ENCODE measurements around the gene ATN1. TPM values are rescaled to one million over a fixed set of nuclear protein-coding genes. Genes with fewer than 3 reads are reported as not detected.
A peak's percentile ranks its signal among the peaks of the same experiment; 100 is the strongest.

ATN1 gene
- total and polyA plus RNA-seq, 9 of the 15 experiments (the other 6 are each of a cell fraction or from before 2014, with no cell fraction given), result 0.15 to 49.8 (median 2.7) TPM

DNA sequence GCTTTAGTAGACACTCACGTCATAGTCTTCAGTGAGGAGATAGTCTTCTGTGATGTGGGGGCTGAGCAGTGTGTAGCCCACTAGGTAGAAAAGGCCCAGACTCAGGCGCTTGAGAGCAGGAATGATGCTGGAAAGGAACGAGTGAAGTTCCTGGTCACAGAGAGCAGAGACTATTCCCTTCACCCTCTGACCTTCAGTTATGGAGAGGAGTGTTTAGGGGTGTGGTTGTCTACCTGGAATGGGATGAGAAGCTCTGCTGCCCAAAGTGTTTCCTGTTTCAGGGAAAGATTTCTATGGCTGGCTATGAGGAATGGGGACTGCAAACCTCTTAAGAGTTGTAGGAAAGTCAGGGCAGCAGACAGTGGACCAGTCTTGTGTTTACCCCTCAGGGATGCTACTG is 51.7 kb downstream of the ATN1 start:
- 79% methylated on average over 3 of the region's 3 CpGs for WGBS (ENCODE audit: insufficient coverage, low coverage, missing lambda C conversion rate)

DNA sequence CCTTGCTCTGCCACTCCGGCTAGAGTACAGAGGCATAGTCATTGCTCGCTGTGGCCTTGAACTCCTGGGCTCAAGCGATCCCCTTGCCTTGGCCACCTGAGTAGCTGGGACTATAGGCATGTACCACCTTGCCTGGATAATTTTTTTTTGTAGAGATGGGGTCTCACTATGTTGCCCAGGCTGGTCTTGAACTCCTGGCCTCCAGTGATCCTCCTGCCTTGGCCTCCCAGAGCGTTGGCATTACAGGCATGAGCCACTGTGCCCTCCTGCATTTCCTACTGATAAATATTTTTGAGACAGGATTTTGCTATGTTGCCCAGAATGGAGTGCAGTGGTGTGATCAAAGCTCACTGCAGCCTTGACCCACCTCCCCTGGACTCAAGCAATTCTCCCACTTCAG is 52.3 kb downstream of the ATN1 start:
- 89% methylated on average over 4 of the region's 4 CpGs for WGBS (ENCODE audit: insufficient coverage, low coverage, missing lambda C conversion rate)
- H3K4me2 ChIP-seq (ENCODE audit: insufficient read depth, low read length), result no peak overlapping the region
- no peak overlapping the region for H3K4me3 ChIP-seq
- ChIA-PET POLR2A (no interaction called here), CTCF (ENCODE audit: low intra/inter-chr PET ratio) (no interaction called here)
- no peak overlapping the region for H2AFZ ChIP-seq (ENCODE audit: low read depth, low read length)
- BruUV-seq (replicated peaks), result no TSS peak
- in situ Hi-C loops (cut with MboI), result no loop called here
- TF ChIP-seq ZNF121 (CRISPR knock-in tag; conservative IDR thresholded peaks at IDR 0.05) (peak; percentile 79), FUS (optimal IDR thresholded peaks at IDR 0.05; ENCODE audit: low read depth, low read length) (no peak)
- no peaks in the 10 kb centered on the region for H3K9me1 ChIP-seq (ENCODE audit: control insufficient read depth, insufficient read depth, low read length)
- H3K79me2 ChIP-seq (ENCODE audit: control insufficient read depth, insufficient read depth, low read length), result no peaks in the 10 kb centered on the region
- H3K9me3 ChIP-seq (replicated peaks; ENCODE audit: control insufficient read depth, insufficient read depth, low read depth, low read length), result no peaks in the 10 kb centered on the region
- FAIRE-seq (no peak), DNase-seq (ENCODE audit: extremely low read depth in 1 of 4, low spot score in 3 of 4) (no peak), ATAC-seq (no peak)
- no peaks in the 10 kb centered on the region for H4K20me1 ChIP-seq (replicated peaks; ENCODE audit: control insufficient read depth, insufficient read depth, low read length)
- peaks cover 83% of the 10 kb centered on the region for H3K36me3 ChIP-seq (ENCODE audit: control insufficient read depth, insufficient read depth, low read length)
- H3K27me3 ChIP-seq (ENCODE audit: control insufficient read depth in 2 of 2, insufficient read depth in 2 of 2, low read length in 2 of 2), result no peaks in the 10 kb centered on the region
- intact Hi-C loops (cut with micrococcal nuclease), result no loop called here
- no peak overlapping the region for H3K27ac ChIP-seq (ENCODE audit: extremely low read depth, low read depth, low read length)
- peaks cover 0 to 4% of the 10 kb centered on the region in 2 experiments; a peak in 1 of 5 replicates for H3K4me1 ChIP-seq (replicated peaks in 1 of 2; ENCODE audit: control insufficient read depth in 2 of 2, insufficient read depth in 2 of 2, low read length in 2 of 2)
- H3K9ac ChIP-seq (ENCODE audit: insufficient read depth in 1 of 2, low read depth in 2 of 2, low read length in 2 of 2), result no peak overlapping the region

More for the DNA sequence above, 51.7 kb downstream of the ATN1 start:
- peaks cover 1% of the 10 kb centered on the region; the same call in 1 of the 3 replicates for H3K79me2 ChIP-seq (ENCODE audit: control insufficient read depth, insufficient read depth, low read length)
- H3K27ac ChIP-seq (ENCODE audit: extremely low read depth, low read depth, low read length), result no peak overlapping the region; the same call in 2 of the 3 replicates
- TF ChIP-seq SMARCA4 (IDR thresholded peaks at IDR 0.05), result no peak
- 0 out of 2 replicates have a peak, but pooled peaks have one; percentile 5 for TF ChIP-seq POLR2G (IDR thresholded peaks at IDR 0.05; ENCODE audit: low read depth, low read length)
- TF ChIP-seq, protein P1, sequence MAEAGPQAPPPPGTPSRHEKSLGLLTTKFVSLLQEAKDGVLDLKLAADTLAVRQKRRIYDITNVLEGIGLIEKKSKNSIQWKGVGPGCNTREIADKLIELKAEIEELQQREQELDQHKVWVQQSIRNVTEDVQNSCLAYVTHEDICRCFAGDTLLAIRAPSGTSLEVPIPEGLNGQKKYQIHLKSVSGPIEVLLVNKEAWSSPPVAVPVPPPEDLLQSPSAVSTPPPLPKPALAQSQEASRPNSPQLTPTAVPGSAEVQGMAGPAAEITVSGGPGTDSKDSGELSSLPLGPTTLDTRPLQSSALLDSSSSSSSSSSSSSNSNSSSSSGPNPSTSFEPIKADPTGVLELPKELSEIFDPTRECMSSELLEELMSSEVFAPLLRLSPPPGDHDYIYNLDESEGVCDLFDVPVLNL (CRISPR knock-in tag; IDR thresholded peaks at IDR 0.05; ENCODE audit: low read depth), result no peak
- no peak for TF ChIP-seq ZNF282 (CRISPR knock-in tag; IDR thresholded peaks at IDR 0.05)
- no peaks in the 10 kb centered on the region for H3K9me1 ChIP-seq (ENCODE audit: control insufficient read depth, insufficient read depth, low read length)
- ATAC-seq, result no peak
- intact Hi-C loops (cut with micrococcal nuclease), result no loop called here
- in situ Hi-C loops (cut with MboI), result no loop called here
- POLR2A ChIA-PET, result interaction anchor here (1.4 kb wide), 1 partner anchor 19 kb away, joined by 4 read pairs; no protein-coding TSS in a partner anchor
- no peaks in the 10 kb centered on the region for H4K20me1 ChIP-seq (replicated peaks; ENCODE audit: control insufficient read depth, insufficient read depth, low read length)
- H3K4me2 ChIP-seq (ENCODE audit: insufficient read depth, low read length), result no peak overlapping the region
- no TSS peak for BruUV-seq (replicated peaks)
- no peaks in the 10 kb centered on the region for H3K9me3 ChIP-seq (replicated peaks; ENCODE audit: control insufficient read depth, insufficient read depth, low read depth, low read length)
- H3K4me1 ChIP-seq (replicated peaks in 1 of 2; ENCODE audit: control insufficient read depth in 2 of 2, insufficient read depth in 2 of 2, low read length in 2 of 2), result peaks cover 0 to 4% of the 10 kb centered on the region in 2 experiments; a peak in 1 of 5 replicates
- CTCF ChIA-PET (ENCODE audit: low intra/inter-chr PET ratio), result no interaction called here
- H2AFZ ChIP-seq (ENCODE audit: low read depth, low read length), result no peak overlapping the region
- no peak overlapping the region for H3K9ac ChIP-seq (ENCODE audit: insufficient read depth in 1 of 2, low read depth in 2 of 2, low read length in 2 of 2)
- no peak for DNase-seq (ENCODE audit: extremely low read depth in 1 of 4, low spot score in 3 of 4)
- FAIRE-seq, result no peak
- no peak overlapping the region for H3K4me3 ChIP-seq
- H3K27me3 ChIP-seq (ENCODE audit: control insufficient read depth in 2 of 2, insufficient read depth in 2 of 2, low read length in 2 of 2), result no peaks in the 10 kb centered on the region
- peaks cover 87% of the 10 kb centered on the region for H3K36me3 ChIP-seq (ENCODE audit: control insufficient read depth, insufficient read depth, low read length)

All from K562 (cell line).